H1 (cell line): ENCODE results near the gene ATP6V1C2. TPM values are rescaled to one million over a fixed set of nuclear protein-coding genes. Genes with fewer than 3 reads are reported as not detected.
A peak's percentile ranks its signal among the peaks of the same experiment; 100 is the strongest.

ENCODE experiments used
- CTCF ChIA-PET: fragments of 300-600 bp; sonication (Branson Sonifier 250); formaldehyde crosslinking; loops from one replicate; lab custom pipeline; 2021; ENCODE audit not compliant: partially characterized antibody; lab: Charles Lee
- POLR2A ChIA-PET: fragments of 300-600 bp; sonication (Branson Sonifier 250); formaldehyde crosslinking; loops from one replicate; lab custom pipeline; 2021; ENCODE audit warnings: inconsistent platforms; ENCODE audit not compliant: partially characterized antibody; lab: Charles Lee
- DNase-seq, 2 experiments: peaks; one replicate each; pipeline versions ENCODE4 v3.0.0 to v3.0.0-alpha.2; 2010 to 2022; ENCODE audit warnings: low spot score in 2 of 2, low read depth in 1 of 2, mixed read lengths in 1 of 2
- FAIRE-seq: peaks from 2 replicates; lab custom pipeline; 2011; peaks lifted over from hg19 to GRCh38; lab: Jason Lieb, UNC
- H2AFZ ChIP-seq: 2 replicates; pipeline ENCODE4 v1.8.1; 2012; ENCODE audit warnings: low read length, inconsistent platforms
- H2AK5ac ChIP-seq: 2 replicates; pipeline ENCODE4 v1.6.1; 2013; ENCODE audit warnings: low read depth, low read length
- H2BK120ac ChIP-seq: replicated peaks from 2 replicates; pipeline ENCODE3; 2013; ENCODE audit warnings: low read depth, low read length, inconsistent platforms
- H2BK12ac ChIP-seq: 2 replicates; pipeline ENCODE4 v1.6.1; 2013; ENCODE audit warnings: low read depth, low read length
- H2BK15ac ChIP-seq: 2 replicates; pipeline ENCODE4 v1.6.1; 2013; ENCODE audit warnings: low read length
- H2BK20ac ChIP-seq: 2 replicates; pipeline ENCODE4 v1.6.1; 2013; ENCODE audit warnings: low read length
- H2BK5ac ChIP-seq: 2 replicates; pipeline ENCODE4 v1.6.1; 2013; ENCODE audit warnings: low read depth, low read length
- H3K14ac ChIP-seq: 2 replicates; pipeline ENCODE4 v1.6.1; 2013; ENCODE audit warnings: inconsistent platforms; ENCODE audit not compliant: insufficient read length
- H3K18ac ChIP-seq: 2 replicates; pipeline ENCODE4 v1.6.1; 2013; ENCODE audit warnings: low read length; ENCODE audit errors: extremely low read depth
- H3K23ac ChIP-seq: 2 replicates; pipeline ENCODE4 v1.6.1; 2013; ENCODE audit warnings: inconsistent platforms; ENCODE audit not compliant: insufficient read length
- H3K23me2 ChIP-seq: 2 replicates; pipeline ENCODE4 v1.6.1; 2013; ENCODE audit warnings: low read depth, low read length
- H3K27ac ChIP-seq: 2 replicates; pipeline ENCODE4 v1.6.1; 2011; ENCODE audit warnings: low read depth, low read length, inconsistent platforms
- H3K27me3 ChIP-seq, 4 experiments: replicated peaks in 1 of 4; 1 replicate in 1 of 4; 2 replicates in 3 of 4; pipeline versions ENCODE4 v1.6.1 to v1.8.1; 2011 to 2013; ENCODE audit warnings: low read length in 3 of 4, mild to moderate bottlenecking in 3 of 4, inconsistent platforms in 2 of 4, mixed read lengths in 2 of 4, moderate library complexity in 1 of 4; ENCODE audit not compliant: control insufficient read depth in 3 of 4, insufficient read depth in 3 of 4; ENCODE audit errors: extremely low read depth in 1 of 4
- H3K36me3 ChIP-seq, 4 experiments: 2 replicates each; pipeline versions ENCODE4 v1.6.1 to v1.8.1; 2011 to 2013; ENCODE audit warnings: mild to moderate bottlenecking in 4 of 4, low read length in 3 of 4, moderate library complexity in 2 of 4, control low read depth in 1 of 4, inconsistent platforms in 1 of 4; ENCODE audit not compliant: insufficient read depth in 4 of 4, control insufficient read depth in 2 of 4
- H3K4ac ChIP-seq: replicated peaks from 2 replicates; pipeline ENCODE3; 2013; ENCODE audit warnings: low read length, low read depth, mixed read lengths, inconsistent platforms; ENCODE audit not compliant: insufficient read length
- H3K4me1 ChIP-seq, 4 experiments: replicated peaks in 1 of 4; 1 replicate in 1 of 4; 2 replicates in 3 of 4; pipeline versions ENCODE4 v1.6.1 to v1.8.1; 2011 to 2013; ENCODE audit warnings: low read length in 3 of 4, inconsistent platforms in 2 of 4, mixed read lengths in 1 of 4; ENCODE audit not compliant: insufficient read depth in 4 of 4, control insufficient read depth in 3 of 4
- H3K4me2 ChIP-seq, 2 experiments: 2 replicates each; pipeline versions ENCODE4 v1.6.1 to v1.8.1; 2011 to 2013; ENCODE audit warnings: low read depth in 2 of 2, low read length in 2 of 2, control low read depth in 1 of 2, inconsistent platforms in 1 of 2, mild to moderate bottlenecking in 1 of 2; ENCODE audit not compliant: insufficient read depth in 1 of 2
- H3K4me3 ChIP-seq, 4 experiments: fragments of 200-600, 300-600 bp in 1 of 4; sonication (generic), shearing (Covaris generic), sonication (Bioruptor Twin) in 1 of 4; 2 replicates each; pipeline versions ENCODE4 v1.5.1 to v1.8.1; 2011 to 2016; ENCODE audit warnings: low read length in 4 of 4, low read depth in 3 of 4, control low read depth in 2 of 4, inconsistent platforms in 2 of 4, mild to moderate bottlenecking in 2 of 4, mixed read lengths in 1 of 4, moderate library complexity in 1 of 4; ENCODE audit not compliant: insufficient read depth in 2 of 4; ENCODE audit errors: extremely low read depth in 1 of 4
- H3K56ac ChIP-seq: replicated peaks from 2 replicates; pipeline ENCODE3; 2013; ENCODE audit warnings: low read depth, mild to moderate bottlenecking, mixed read lengths, low read length, inconsistent platforms; ENCODE audit not compliant: insufficient read length
- H3K79me1 ChIP-seq: 2 replicates; pipeline ENCODE4 v1.6.1; 2013; ENCODE audit warnings: low read depth, low read length, control low read depth
- H3K79me2 ChIP-seq, 2 experiments: 2 replicates each; pipeline versions ENCODE4 v1.6.1 to v1.8.1; 2012 to 2013; ENCODE audit warnings: low read length in 2 of 2, mild to moderate bottlenecking in 2 of 2, inconsistent platforms in 1 of 2; ENCODE audit not compliant: insufficient read depth in 2 of 2, control insufficient read depth in 1 of 2
- H3K9ac ChIP-seq, 4 experiments: replicated peaks in 1 of 4; 1 replicate in 1 of 4; 2 replicates in 3 of 4; pipeline versions ENCODE4 v1.6.1 to v1.8.1; 2011 to 2013; ENCODE audit warnings: low read depth in 3 of 4, low read length in 3 of 4, control low read depth in 2 of 4, mild to moderate bottlenecking in 2 of 4, moderate library complexity in 2 of 4, inconsistent platforms in 1 of 4; ENCODE audit errors: extremely low read depth in 1 of 4
- H3K9me3 ChIP-seq, 2 experiments: 2 replicates each; pipeline versions ENCODE4 v1.6.1 to v1.8.1; 2012 to 2013; ENCODE audit warnings: mild to moderate bottlenecking in 2 of 2, moderate library complexity in 2 of 2, control low read depth in 1 of 2, inconsistent platforms in 1 of 2, low read depth in 1 of 2, low read length in 1 of 2, mixed read lengths in 1 of 2; ENCODE audit not compliant: insufficient read depth in 2 of 2
- H4K20me1 ChIP-seq, 2 experiments: replicated peaks in 1 of 2; 2 replicates each; pipeline versions ENCODE3 to v1.8.1; 2011 to 2013; ENCODE audit warnings: inconsistent platforms in 2 of 2, low read length in 2 of 2, mild to moderate bottlenecking in 1 of 2; ENCODE audit not compliant: insufficient read depth in 2 of 2, control insufficient read depth in 1 of 2
- H4K5ac ChIP-seq: 2 replicates; pipeline ENCODE4 v1.6.1; 2013; ENCODE audit warnings: low read length, low read depth, mixed read lengths, inconsistent platforms; ENCODE audit not compliant: insufficient read length
- H4K8ac ChIP-seq: 2 replicates; pipeline ENCODE4 v1.8.0; 2013; ENCODE audit warnings: mild to moderate bottlenecking, moderate library complexity, low read length, inconsistent platforms; ENCODE audit not compliant: insufficient read depth; ENCODE audit errors: extremely low read depth
- H4K91ac ChIP-seq: replicated peaks from 2 replicates; pipeline ENCODE3; 2013; ENCODE audit warnings: low read length, mixed read lengths, inconsistent platforms; ENCODE audit not compliant: insufficient read length
- CTBP2 ChIP-seq: IDR thresholded peaks from 2 replicates; pipeline ENCODE4 v1.7.0; 2011; ENCODE audit warnings: borderline replicate concordance, mild to moderate bottlenecking, moderate library complexity, mixed read lengths, low read length; ENCODE audit not compliant: insufficient read depth, insufficient read length
- EGR1 ChIP-seq: IDR thresholded peaks from 2 replicates; pipeline ENCODE4 v1.6.1; 2011; ENCODE audit warnings: low read depth, low read length, borderline replicate concordance
- GABPA ChIP-seq: IDR thresholded peaks from 2 replicates; pipeline ENCODE4 v1.6.1; 2011; ENCODE audit warnings: mild to moderate bottlenecking, low read length, moderate library complexity, borderline replicate concordance; ENCODE audit not compliant: insufficient read depth
- POLR2A ChIP-seq, 2 experiments: IDR thresholded peaks; 1 replicate in 1 of 2; 2 replicates in 1 of 2; pipeline ENCODE4 v1.6.1; 2011; ENCODE audit warnings: low read depth in 2 of 2, low read length in 2 of 2, mild to moderate bottlenecking in 2 of 2; ENCODE audit errors: control extremely low read depth in 1 of 2
- RNF2 ChIP-seq: fragments of 200-900, 300-1000 bp; sonication (generic); IDR thresholded peaks from 2 replicates; pipeline ENCODE4 v1.7.1; 2016; ENCODE audit warnings: borderline replicate concordance, low read depth, mild to moderate bottlenecking, antibody characterized with exemption, low read length; ENCODE audit not compliant: poor library complexity, severe bottlenecking; ENCODE audit errors: missing control alignments
- SAP30 ChIP-seq: fragments of 300-600 bp; sonication (generic); IDR thresholded peaks from 2 replicates; pipeline ENCODE4 v1.7.1; 2012; ENCODE audit warnings: low read length, moderate library complexity, mild to moderate bottlenecking, inconsistent platforms; ENCODE audit not compliant: insufficient read depth, insufficient replicate concordance
- SP4 ChIP-seq: IDR thresholded peaks from 2 replicates; pipeline ENCODE4 v1.6.1; 2012; ENCODE audit warnings: low read length, inconsistent platforms
- TBP ChIP-seq: IDR thresholded peaks from 2 replicates; pipeline ENCODE4 v1.6.1; 2011; ENCODE audit warnings: low read depth, low read length, improper control_type of control experiment
- WGBS, 2 experiments: shearing (Covaris generic) in 1 of 2; methylation state at CpG; one replicate each; pipeline versions ENCODE4 v1.1.6 to v1.1.7; 2013 to 2015; ENCODE audit warnings: low lambda C conversion rate in 2 of 2, mixed read lengths in 2 of 2, inconsistent platforms in 1 of 2, low coverage in 1 of 2, missing lambda C conversion rate in 1 of 2; ENCODE audit not compliant: insufficient replicate concordance in 2 of 2, insufficient coverage in 1 of 2, insufficient read length in 1 of 2; ENCODE audit errors: extremely low coverage in 1 of 2, missing lambda C conversion rate in 1 of 2; 5-methylcytosine and 5-hydroxymethylcytosine counted together
- polyA plus RNA-seq, 7 experiments: library from polyadenylated mRNA; depleted of rRNA in 3 of 7; stranded (reverse) in 5 of 7; unstranded in 2 of 7; fragments of >200 nt in 5 of 7; fragments of 200-250 nt in 2 of 7; gene quantifications; 1 replicate in 5 of 7; 2 replicates in 1 of 7; 4 replicates in 1 of 7; pipeline versions ENCODE4 v1.2.1 to v1.2.3, GENCODE V29; 2011 to 2013; ENCODE audit warnings: missing spikeins in 2 of 7, mixed read lengths in 2 of 7
- total RNA-seq: library from RNA; stranded (reverse); fragmentation: NEBNext Ultra II Directional; extraction: Animal tissue kit (Norgen Biotek cat#: 25700); gene quantifications from 2 replicates; pipeline ENCODE4 v1.2.1, GENCODE V29; 2021

Gene ATP6V1C2
- total and polyA plus RNA-seq, 2 of the 8 experiments (the other 6 are each of a cell fraction or from before 2014, with no cell fraction given), result 0.29 to 0.74 TPM

DNA sequence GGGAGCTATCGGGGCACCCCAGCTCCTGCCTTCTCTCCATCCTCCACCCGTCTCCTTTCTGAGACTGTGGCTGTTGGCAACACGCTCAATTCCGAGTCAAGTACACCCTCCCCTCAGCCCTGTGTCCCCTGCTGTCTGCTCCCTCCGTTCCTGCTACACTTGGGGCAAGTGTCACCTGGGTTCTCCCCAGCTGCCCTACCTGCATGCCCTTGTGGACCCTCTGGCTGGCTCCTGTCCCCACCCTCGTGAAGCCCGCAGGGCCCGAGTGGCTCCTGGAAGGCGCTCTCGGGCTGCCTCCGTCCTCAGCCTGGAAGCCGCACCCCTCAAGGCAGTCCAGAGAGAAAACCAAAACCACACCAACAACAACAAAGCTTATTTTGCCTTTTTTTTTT lies 57.3 kb downstream of the ATP6V1C2 start:
- no peak for TF ChIP-seq SAP30
- TF ChIP-seq EGR1, result no peak
- TF ChIP-seq RNF2, result no peak
- no peak for TF ChIP-seq TBP
- TF ChIP-seq GABPA, result no peak
- peak in 1 of 2 experiments; percentile 29; a peak in 1 of 3 replicates for TF ChIP-seq POLR2A (IDR thresholded peaks at IDR 0.05; ENCODE audit: control extremely low read depth in 1 of 2, low read depth in 2 of 2, low read length in 2 of 2)
- no peak for TF ChIP-seq CTBP2
- no peak for TF ChIP-seq SP4
- no peak for FAIRE-seq

More for the DNA sequence above, 57.3 kb downstream of the ATP6V1C2 start:
- H3K79me2 ChIP-seq, result no peaks in the 10 kb centered on the region
- no peak overlapping the region for H3K56ac ChIP-seq
- H3K4me1 ChIP-seq, result peaks cover 0 to 4% (median 2%) of the 10 kb centered on the region in 4 experiments; a peak in 3 of 7 replicates
- H3K4ac ChIP-seq, result no peak overlapping the region
- no peak overlapping the region for H4K8ac ChIP-seq
- ChIA-PET POLR2A (interaction anchor here (0.5 to 1.4 kb wide), 3 partner anchors 9 to 645 kb away, joined by 3 to 4 read pairs (median 3); no protein-coding TSS in a partner anchor), CTCF (interaction anchor here (0.9 to 2.1 kb wide), 4 partner anchors 8 to 56 kb away, joined by 3 to 6 read pairs (median 4); no protein-coding TSS in a partner anchor)
- peaks cover 18 to 42% (median 29%) of the 10 kb centered on the region in 4 experiments for H3K36me3 ChIP-seq
- H3K4me2 ChIP-seq, result no peak overlapping the region
- no peak overlapping the region for H3K27ac ChIP-seq
- H2BK5ac ChIP-seq, result no peak overlapping the region
- no peak overlapping the region for H2BK12ac ChIP-seq
- no peak for DNase-seq
- 91% methylated on average over 12 of the region's 12 CpGs; no CpG with 5 or more reads in 1 of the 2 experiments for WGBS, 2 experiments
- H4K91ac ChIP-seq, result no peak overlapping the region
- no peak overlapping the region for H3K23ac ChIP-seq
- H2BK15ac ChIP-seq, result no peak overlapping the region
- no peak overlapping the region for H3K4me3 ChIP-seq
- peaks cover under 1 to 15% of the 10 kb centered on the region in 2 experiments for H4K20me1 ChIP-seq
- no peaks in the 10 kb centered on the region for H3K9me3 ChIP-seq
- no peak overlapping the region for H2BK20ac ChIP-seq
- no peak overlapping the region for H4K5ac ChIP-seq
- H3K14ac ChIP-seq, result no peak overlapping the region
- H3K23me2 ChIP-seq, result no peaks in the 10 kb centered on the region
- H3K79me1 ChIP-seq, result peaks cover 3% of the 10 kb centered on the region; the same call in 1 of the 2 replicates
- H3K27me3 ChIP-seq, result no peaks in the 10 kb centered on the region
- no peak overlapping the region for H2BK120ac ChIP-seq
- no peak overlapping the region for H3K18ac ChIP-seq
- H3K9ac ChIP-seq, result no peak overlapping the region
- no peak overlapping the region for H2AK5ac ChIP-seq
- no peak overlapping the region for H2AFZ ChIP-seq
